ENCODE data around the gene CEP164. TPM values are rescaled to one million over a fixed set of nuclear protein-coding genes. Genes with fewer than 3 reads are reported as not detected.

Gene CEP164
- total and polyA plus RNA-seq, 9 of the 15 experiments (the other 6 are each of a cell fraction or from before 2014, with no cell fraction given): 2.1 to 16.5 (median 10.4) TPM

DNA sequence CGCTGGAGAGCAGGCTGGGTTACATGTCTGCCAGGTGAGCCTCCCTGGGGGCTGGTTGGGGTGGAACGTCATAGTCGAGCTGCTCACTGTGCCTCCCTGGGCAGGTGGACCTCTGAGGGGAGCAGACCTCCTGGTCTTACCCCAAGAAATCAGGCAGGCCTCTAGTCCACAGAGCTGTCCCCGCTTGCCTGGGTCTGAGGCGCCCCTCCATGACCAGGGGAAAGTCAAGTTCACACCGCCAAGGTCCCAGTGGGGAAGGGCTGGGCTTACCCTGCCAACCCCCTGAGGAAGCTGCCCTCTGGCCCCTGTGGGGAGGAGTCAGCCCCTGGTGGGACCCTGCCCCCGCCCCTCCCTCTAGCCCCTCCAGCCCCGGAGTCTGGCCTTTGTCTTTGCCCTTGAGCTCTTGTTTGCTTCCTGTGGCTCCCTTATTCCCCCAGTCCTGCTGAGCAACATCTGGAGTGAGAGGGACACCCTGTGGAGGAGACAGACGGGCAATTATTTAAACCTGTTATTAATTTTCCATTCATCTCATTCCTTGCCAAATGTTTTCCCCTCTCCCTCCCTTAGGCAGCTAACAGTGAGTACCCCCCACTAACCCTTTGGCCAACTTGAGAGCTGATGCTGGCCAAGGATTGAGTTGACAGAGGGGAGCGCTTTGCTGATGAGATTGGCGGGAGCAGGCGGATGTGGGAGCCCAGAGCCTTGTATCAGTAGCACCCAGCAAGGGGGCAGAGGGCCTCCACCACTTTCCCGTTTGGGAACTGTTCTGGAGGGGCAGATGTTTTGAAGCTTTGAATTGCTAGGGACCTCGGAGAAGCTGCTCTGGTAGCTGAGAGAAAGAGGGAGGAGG lies 83.4 kb downstream of the CEP164 start:
- Histone ChIP-seq H3K9me1 (ENCODE audit: control insufficient read depth, insufficient read depth, low read length) (no peaks in the 10 kb centered on the region), H3K4me3 (no peak overlapping the region), H3K27me3 (ENCODE audit: control insufficient read depth in 2 of 2, insufficient read depth in 2 of 2, low read length in 2 of 2) (peaks cover 7 to 36% of the 10 kb centered on the region in 2 experiments; a peak in 4 of 5 replicates), H4K20me1 (replicated peaks; ENCODE audit: control insufficient read depth, insufficient read depth, low read length) (no peaks in the 10 kb centered on the region), H2AFZ (ENCODE audit: low read depth, low read length) (no peak overlapping the region), H3K79me2 (ENCODE audit: control insufficient read depth, insufficient read depth, low read length) (no peaks in the 10 kb centered on the region), H3K36me3 (ENCODE audit: control insufficient read depth, insufficient read depth, low read length) (no peaks in the 10 kb centered on the region), H3K4me2 (ENCODE audit: insufficient read depth, low read length) (no peak overlapping the region), H3K9me3 (replicated peaks; ENCODE audit: control insufficient read depth, insufficient read depth, low read depth, low read length) (peaks cover 2% of the 10 kb centered on the region; the same call in 1 of the 2 replicates), H3K27ac (ENCODE audit: extremely low read depth, low read depth, low read length) (no peak overlapping the region), H3K4me1 (replicated peaks in 1 of 2; ENCODE audit: control insufficient read depth in 2 of 2, insufficient read depth in 2 of 2, low read length in 2 of 2) (peaks cover 0 to 8% of the 10 kb centered on the region in 2 experiments; a peak in 1 of 5 replicates), H3K9ac (ENCODE audit: insufficient read depth in 1 of 2, low read depth in 2 of 2, low read length in 2 of 2) (peak overlapping the region in 1 of 2 experiments; percentile 12; a peak in 1 of 4 replicates)
- 42% methylated on average over 13 of the region's 14 CpGs for WGBS (ENCODE audit: insufficient coverage, low coverage, missing lambda C conversion rate)
- DNase-seq (ENCODE audit: extremely low read depth in 1 of 4, low spot score in 3 of 4) (no peak), FAIRE-seq (no peak), ATAC-seq (peak; percentile 37; the same call in 1 of the 3 replicates)
- ChIA-PET CTCF (ENCODE audit: low intra/inter-chr PET ratio) (no interaction called here), POLR2A (interaction anchor here (0.6 to 1.1 kb wide), 3 partner anchors 11 to 329 kb away, joined by 3 read pairs; no protein-coding TSS in a partner anchor)
- in situ Hi-C loops (cut with MboI) (no loop called here), intact Hi-C loops (cut with micrococcal nuclease) (no loop called here)
- no TSS peak for BruUV-seq (replicated peaks)
- TF ChIP-seq RBM17 (IDR thresholded peaks at IDR 0.05; ENCODE audit: borderline replicate concordance, low read depth, low read length): no peak
- TF ChIP-seq, protein P1, sequence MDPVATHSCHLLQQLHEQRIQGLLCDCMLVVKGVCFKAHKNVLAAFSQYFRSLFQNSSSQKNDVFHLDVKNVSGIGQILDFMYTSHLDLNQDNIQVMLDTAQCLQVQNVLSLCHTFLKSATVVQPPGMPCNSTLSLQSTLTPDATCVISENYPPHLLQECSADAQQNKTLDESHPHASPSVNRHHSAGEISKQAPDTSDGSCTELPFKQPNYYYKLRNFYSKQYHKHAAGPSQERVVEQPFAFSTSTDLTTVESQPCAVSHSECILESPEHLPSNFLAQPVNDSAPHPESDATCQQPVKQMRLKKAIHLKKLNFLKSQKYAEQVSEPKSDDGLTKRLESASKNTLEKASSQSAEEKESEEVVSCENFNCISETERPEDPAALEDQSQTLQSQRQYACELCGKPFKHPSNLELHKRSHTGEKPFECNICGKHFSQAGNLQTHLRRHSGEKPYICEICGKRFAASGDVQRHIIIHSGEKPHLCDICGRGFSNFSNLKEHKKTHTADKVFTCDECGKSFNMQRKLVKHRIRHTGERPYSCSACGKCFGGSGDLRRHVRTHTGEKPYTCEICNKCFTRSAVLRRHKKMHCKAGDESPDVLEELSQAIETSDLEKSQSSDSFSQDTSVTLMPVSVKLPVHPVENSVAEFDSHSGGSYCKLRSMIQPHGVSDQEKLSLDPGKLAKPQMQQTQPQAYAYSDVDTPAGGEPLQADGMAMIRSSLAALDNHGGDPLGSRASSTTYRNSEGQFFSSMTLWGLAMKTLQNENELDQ (CRISPR knock-in tag; IDR thresholded peaks at IDR 0.05; ENCODE audit: borderline replicate concordance): no peak
- no peak for TF ChIP-seq SUPT5H (IDR thresholded peaks at IDR 0.05)
- no peak for TF ChIP-seq MTA2 (IDR thresholded peaks at IDR 0.05; ENCODE audit: low read depth)
- TF ChIP-seq ATF1 (CRISPR knock-in tag; IDR thresholded peaks at IDR 0.05): no peak
- no peak for TF ChIP-seq ATF1 (tag; IDR thresholded peaks at IDR 0.05)
- TF ChIP-seq THRAP3 (IDR thresholded peaks at IDR 0.05; ENCODE audit: borderline replicate concordance): no peak
- TF ChIP-seq, protein P2, sequence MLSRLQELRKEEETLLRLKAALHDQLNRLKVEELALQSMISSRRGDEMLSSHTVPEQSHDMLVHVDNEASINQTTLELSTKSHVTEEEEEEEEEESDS (CRISPR knock-in tag; IDR thresholded peaks at IDR 0.05): no peak
- TF ChIP-seq, protein P3, sequence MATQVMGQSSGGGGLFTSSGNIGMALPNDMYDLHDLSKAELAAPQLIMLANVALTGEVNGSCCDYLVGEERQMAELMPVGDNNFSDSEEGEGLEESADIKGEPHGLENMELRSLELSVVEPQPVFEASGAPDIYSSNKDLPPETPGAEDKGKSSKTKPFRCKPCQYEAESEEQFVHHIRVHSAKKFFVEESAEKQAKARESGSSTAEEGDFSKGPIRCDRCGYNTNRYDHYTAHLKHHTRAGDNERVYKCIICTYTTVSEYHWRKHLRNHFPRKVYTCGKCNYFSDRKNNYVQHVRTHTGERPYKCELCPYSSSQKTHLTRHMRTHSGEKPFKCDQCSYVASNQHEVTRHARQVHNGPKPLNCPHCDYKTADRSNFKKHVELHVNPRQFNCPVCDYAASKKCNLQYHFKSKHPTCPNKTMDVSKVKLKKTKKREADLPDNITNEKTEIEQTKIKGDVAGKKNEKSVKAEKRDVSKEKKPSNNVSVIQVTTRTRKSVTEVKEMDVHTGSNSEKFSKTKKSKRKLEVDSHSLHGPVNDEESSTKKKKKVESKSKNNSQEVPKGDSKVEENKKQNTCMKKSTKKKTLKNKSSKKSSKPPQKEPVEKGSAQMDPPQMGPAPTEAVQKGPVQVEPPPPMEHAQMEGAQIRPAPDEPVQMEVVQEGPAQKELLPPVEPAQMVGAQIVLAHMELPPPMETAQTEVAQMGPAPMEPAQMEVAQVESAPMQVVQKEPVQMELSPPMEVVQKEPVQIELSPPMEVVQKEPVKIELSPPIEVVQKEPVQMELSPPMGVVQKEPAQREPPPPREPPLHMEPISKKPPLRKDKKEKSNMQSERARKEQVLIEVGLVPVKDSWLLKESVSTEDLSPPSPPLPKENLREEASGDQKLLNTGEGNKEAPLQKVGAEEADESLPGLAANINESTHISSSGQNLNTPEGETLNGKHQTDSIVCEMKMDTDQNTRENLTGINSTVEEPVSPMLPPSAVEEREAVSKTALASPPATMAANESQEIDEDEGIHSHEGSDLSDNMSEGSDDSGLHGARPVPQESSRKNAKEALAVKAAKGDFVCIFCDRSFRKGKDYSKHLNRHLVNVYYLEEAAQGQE (IDR thresholded peaks at IDR 0.05; ENCODE audit: borderline replicate concordance): no peak
- TF ChIP-seq, protein P3 (CRISPR knock-in tag; IDR thresholded peaks at IDR 0.05; ENCODE audit: low read depth): no peak
- no peak for TF ChIP-seq MCM7 (IDR thresholded peaks at IDR 0.05)
- no peak for TF ChIP-seq TCFL5 (CRISPR knock-in tag; conservative IDR thresholded peaks at IDR 0.05)
